Activated B cell treated with CpG ODN at 0.5 μM for 24 hours (primary cell): ENCODE data around the gene CADM1. TPM values are rescaled to one million over a fixed set of nuclear protein-coding genes. Genes with fewer than 3 reads are reported as not detected.

Experiments
- ATAC-seq: fragments of 200-7000 bp; cut with Tn5 transposase; one replicate; pipeline ENCODE4 v1.10.0; 2021; ENCODE audit warnings: low read depth, mild to moderate bottlenecking, moderate library complexity
- CTCF ChIA-PET: fragments of 350-600 bp; sonication (Branson Sonifier 250); formaldehyde crosslinking; loops from one replicate; lab custom pipeline; 2021; ENCODE audit warnings: antibody characterized with exemption; lab: Charles Lee
- POLR2A ChIA-PET: fragments of 350-600 bp; sonication (Branson Sonifier 250); formaldehyde crosslinking; loops from one replicate; lab custom pipeline; 2021; ENCODE audit warnings: antibody characterized with exemption; lab: Charles Lee
- DNase-seq: peaks from one replicate; pipeline ENCODE4 v3.0.0; 2022
- H3K27ac Mint-ChIP-seq: one replicate; pipeline ENCODE4 v1.8.0; 2020; ENCODE audit warnings: mixed read lengths
- H3K27me3 Mint-ChIP-seq: one replicate; pipeline ENCODE4 v1.8.0; 2021; ENCODE audit warnings: mixed read lengths
- H3K36me3 Mint-ChIP-seq: one replicate; pipeline ENCODE4 v1.8.0; 2021; ENCODE audit warnings: low read depth, mixed read lengths
- H3K4me1 Mint-ChIP-seq: one replicate; pipeline ENCODE4 v1.8.0; 2021; ENCODE audit warnings: mixed read lengths
- H3K4me3 Mint-ChIP-seq: one replicate; pipeline ENCODE4 v1.8.0; 2020; ENCODE audit warnings: mild to moderate bottlenecking, mixed read lengths
- H3K9me3 Mint-ChIP-seq: one replicate; pipeline ENCODE4 v1.8.0; 2020; ENCODE audit warnings: mixed read lengths
- intact Hi-C: fragments of 100-400 bp; cut with micrococcal nuclease; formaldehyde crosslinking; loops from one replicate; pipeline ENCODE4 v1.15.1; 2024
- total RNA-seq: library from RNA; stranded (reverse); gene quantifications from 2 replicates; pipeline ENCODE4 v1.2.3, GENCODE V29; 2022
- TF ChIP-seq, protein P1 (sequence below): fragments of 200-600 bp; IDR thresholded peaks from one replicate; pipeline ENCODE4 v1.8.0; 2022; ENCODE audit warnings: antibody characterized with exemption, mild to moderate bottlenecking

CADM1 gene
- total RNA-seq, 1 donor from 2014 or later, result 0.86 TPM

DNA sequence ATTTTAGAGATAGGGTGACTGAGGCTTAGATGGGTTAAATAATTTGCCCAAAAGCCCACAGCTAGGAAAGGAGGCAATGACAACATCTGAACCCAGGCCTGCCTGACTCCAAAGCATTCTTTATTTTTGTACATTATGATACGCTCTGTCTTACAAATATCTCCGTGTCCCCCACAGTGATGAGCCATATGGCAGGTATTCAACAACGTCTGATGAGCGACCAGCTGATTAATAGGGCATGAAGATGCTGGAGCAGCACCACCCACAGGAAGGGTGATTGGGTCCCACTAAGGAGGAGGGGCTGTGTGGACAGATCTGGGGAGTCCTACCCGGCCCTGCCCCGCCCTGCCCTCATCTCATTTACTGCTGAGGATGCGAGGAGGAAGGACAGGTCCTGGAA is 380.6 kb downstream of the CADM1 start:
- DNase-seq (no peak), ATAC-seq (no peak)
- Mint-ChIP-seq H3K27ac (no peak overlapping the region), H3K4me1 (peaks cover 11% of the 10 kb centered on the region), H3K36me3 (no peaks in the 10 kb centered on the region), H3K27me3 (no peaks in the 10 kb centered on the region), H3K9me3 (no peaks in the 10 kb centered on the region), H3K4me3 (no peak overlapping the region)
- ChIA-PET CTCF (no interaction called here), POLR2A (no interaction called here)
- intact Hi-C loops, result no loop called here
- TF ChIP-seq, protein P1, sequence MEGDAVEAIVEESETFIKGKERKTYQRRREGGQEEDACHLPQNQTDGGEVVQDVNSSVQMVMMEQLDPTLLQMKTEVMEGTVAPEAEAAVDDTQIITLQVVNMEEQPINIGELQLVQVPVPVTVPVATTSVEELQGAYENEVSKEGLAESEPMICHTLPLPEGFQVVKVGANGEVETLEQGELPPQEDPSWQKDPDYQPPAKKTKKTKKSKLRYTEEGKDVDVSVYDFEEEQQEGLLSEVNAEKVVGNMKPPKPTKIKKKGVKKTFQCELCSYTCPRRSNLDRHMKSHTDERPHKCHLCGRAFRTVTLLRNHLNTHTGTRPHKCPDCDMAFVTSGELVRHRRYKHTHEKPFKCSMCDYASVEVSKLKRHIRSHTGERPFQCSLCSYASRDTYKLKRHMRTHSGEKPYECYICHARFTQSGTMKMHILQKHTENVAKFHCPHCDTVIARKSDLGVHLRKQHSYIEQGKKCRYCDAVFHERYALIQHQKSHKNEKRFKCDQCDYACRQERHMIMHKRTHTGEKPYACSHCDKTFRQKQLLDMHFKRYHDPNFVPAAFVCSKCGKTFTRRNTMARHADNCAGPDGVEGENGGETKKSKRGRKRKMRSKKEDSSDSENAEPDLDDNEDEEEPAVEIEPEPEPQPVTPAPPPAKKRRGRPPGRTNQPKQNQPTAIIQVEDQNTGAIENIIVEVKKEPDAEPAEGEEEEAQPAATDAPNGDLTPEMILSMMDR, result no peak

DNA sequence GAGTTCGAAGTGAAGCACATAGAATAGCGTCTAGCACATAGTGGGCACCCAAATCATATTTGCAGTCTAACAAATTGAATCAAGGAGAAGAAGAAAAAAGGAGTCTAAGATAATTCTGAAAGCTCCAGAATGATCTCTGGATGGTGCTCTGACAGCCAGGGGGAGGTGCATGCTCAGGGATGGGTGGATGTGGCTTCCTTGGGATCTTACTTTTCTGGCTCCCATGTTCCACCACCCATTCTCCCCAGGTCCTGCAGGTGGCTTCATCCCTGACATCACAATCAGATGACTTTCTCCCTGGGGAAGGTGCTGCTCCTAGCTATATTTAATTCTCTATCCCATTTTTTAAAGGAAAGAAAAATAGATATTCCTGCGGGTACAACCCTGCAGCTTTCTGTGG is 381.9 kb downstream of the CADM1 start:
- POLR2A ChIA-PET, result no interaction called here
- Mint-ChIP-seq H3K36me3 (no peaks in the 10 kb centered on the region), H3K27me3 (no peaks in the 10 kb centered on the region), H3K4me1 (peaks cover 11% of the 10 kb centered on the region), H3K27ac (no peak overlapping the region), H3K9me3 (no peaks in the 10 kb centered on the region), H3K4me3 (no peak overlapping the region)
- intact Hi-C loops, result no loop called here
- no peak for DNase-seq
- TF ChIP-seq, protein P1, result no peak
- CTCF ChIA-PET, result no interaction called here
- no peak for ATAC-seq
